Caco-2 (cell line): ENCODE data around the gene KCTD17. TPM values are rescaled to one million over a fixed set of nuclear protein-coding genes. Genes with fewer than 3 reads are reported as not detected.

Experiments used
- BruUV-seq: library from RNA; stranded (reverse); fragments of 400-500 nt; replicated peaks from 2 replicates; lab custom pipeline; 2021; lab: Mats Ljungman, UMichigan
- CTCF ChIA-PET: fragments of 300-600 bp; sonication (Branson Sonifier 250); formaldehyde crosslinking; loops from one replicate; lab custom pipeline; 2022; ENCODE audit warnings: antibody characterized with exemption; lab: Charles Lee
- POLR2A ChIA-PET: fragments of 300-600 bp; sonication (Branson Sonifier 250); formaldehyde crosslinking; loops from one replicate; lab custom pipeline; 2022; ENCODE audit warnings: antibody characterized with exemption; lab: Charles Lee
- DNase-seq, 2 experiments: peaks; one replicate each; pipeline versions ENCODE4 v3.0.0 to v3.0.0-alpha.2; 2020 to 2022
- H3K27me3 ChIP-seq: replicated peaks from 2 replicates; pipeline ENCODE4 v1.6.0; 2011; ENCODE audit warnings: low read length; ENCODE audit not compliant: control insufficient read depth, insufficient read depth
- H3K36me3 ChIP-seq: 2 replicates; pipeline ENCODE4 v1.5.1; 2011; ENCODE audit warnings: low read length; ENCODE audit not compliant: control insufficient read depth, insufficient read depth
- H3K4me1 ChIP-seq: fragments of 250-450 bp; sonication (Bioruptor Pico); 2 replicates; pipeline ENCODE4 v1.5.1; 2020; ENCODE audit warnings: mild to moderate bottlenecking
- H3K4me3 ChIP-seq: 2 replicates; pipeline ENCODE4 v1.5.1; 2011; ENCODE audit warnings: low read depth, mild to moderate bottlenecking, control low read depth, low read length
- H3K9me3 ChIP-seq: fragments of 250-450 bp; sonication (Bioruptor Pico); 2 replicates; pipeline ENCODE4 v1.5.1; 2020; ENCODE audit warnings: mild to moderate bottlenecking, moderate library complexity
- H3K27ac Mint-ChIP-seq: one replicate; pipeline ENCODE4 v1.8.0; 2022; ENCODE audit warnings: mixed read lengths; ENCODE audit not compliant: unreplicated experiment
- H3K27me3 Mint-ChIP-seq: one replicate; pipeline ENCODE4 v1.8.0; 2022; ENCODE audit warnings: mixed read lengths; ENCODE audit not compliant: insufficient read depth, unreplicated experiment
- H3K36me3 Mint-ChIP-seq: one replicate; pipeline ENCODE4 v1.8.0; 2022; ENCODE audit warnings: mild to moderate bottlenecking, mixed read lengths; ENCODE audit not compliant: insufficient read depth, unreplicated experiment
- H3K4me1 Mint-ChIP-seq: one replicate; pipeline ENCODE4 v1.8.0; 2022; ENCODE audit warnings: low read depth, mixed read lengths; ENCODE audit not compliant: unreplicated experiment
- H3K4me3 Mint-ChIP-seq: one replicate; pipeline ENCODE4 v1.8.0; 2022; ENCODE audit warnings: mild to moderate bottlenecking, moderate library complexity, mixed read lengths; ENCODE audit not compliant: unreplicated experiment
- H3K9me3 Mint-ChIP-seq: one replicate; pipeline ENCODE4 v1.8.0; 2022; ENCODE audit warnings: mixed read lengths; ENCODE audit not compliant: unreplicated experiment
- CTCF ChIP-seq, 2 experiments: fragments of 200-600 bp in 1 of 2; IDR thresholded peaks; 1 replicate in 1 of 2; 2 replicates in 1 of 2; pipeline versions ENCODE4 v1.5.1 to v1.8.0; 2011 to 2022; ENCODE audit warnings: antibody characterized with exemption in 1 of 2, control low read depth in 1 of 2, inconsistent platforms in 1 of 2, low read depth in 1 of 2, low read length in 1 of 2, mild to moderate bottlenecking in 1 of 2, moderate library complexity in 1 of 2; ENCODE audit not compliant: insufficient read depth in 1 of 2, severe bottlenecking in 1 of 2, unreplicated experiment in 1 of 2
- intact Hi-C: fragments of 100-400 bp; cut with micrococcal nuclease; formaldehyde crosslinking; loops from one replicate; pipeline ENCODE4 v1.10.0; 2022; ENCODE audit not compliant: unreplicated experiment
- total RNA-seq: library from RNA; stranded (reverse); gene quantifications from 2 replicates; pipeline ENCODE4 v1.2.3, GENCODE V29; 2022

KCTD17 gene
- total RNA-seq, 1 experiment from 2014 or later: 19.8 TPM

DNA sequence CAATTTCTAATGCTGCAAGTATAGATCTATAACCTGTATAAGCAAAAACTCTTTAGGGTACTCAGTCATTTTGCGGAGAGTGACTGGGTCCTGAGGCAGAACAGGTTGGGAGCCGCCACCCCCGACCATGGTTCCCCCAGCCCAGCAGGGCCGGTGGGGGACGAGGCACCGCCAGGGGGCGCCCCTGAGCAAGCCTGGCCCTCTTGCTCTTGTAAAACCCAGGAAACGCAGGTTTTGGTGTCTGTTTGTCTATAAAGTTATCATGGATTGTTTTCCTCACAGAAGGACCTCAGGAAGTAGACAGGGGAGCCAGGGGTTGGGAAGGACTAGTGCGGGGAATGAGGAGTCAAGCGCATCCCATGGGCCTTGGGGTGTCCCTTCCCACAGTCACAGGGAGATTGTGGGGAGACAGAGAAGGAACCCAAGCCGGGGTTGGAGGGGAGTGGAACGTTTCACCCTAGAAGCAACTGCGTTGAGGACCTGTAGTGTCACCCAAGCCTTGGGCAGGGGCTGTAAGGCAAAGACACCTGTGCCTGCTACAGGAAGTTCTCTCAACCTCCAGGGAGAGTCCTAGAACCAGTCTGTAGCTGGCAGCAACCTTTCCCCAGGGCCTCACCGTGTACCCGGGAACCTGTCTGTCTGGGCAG, 26.4 kb downstream of the KCTD17 start:
- CTCF ChIA-PET: interaction anchor here (0.6 to 0.8 kb wide), 2 partner anchors 84 to 110 kb away, joined by 5 to 7 read pairs; partner anchors contain the start of gene C1QTNF6

GRCh38 chr22:37079158-37079557, 27.6 kb downstream of the KCTD17 start:
- no peaks in the 10 kb centered on the region for H3K9me3 Mint-ChIP-seq
- no peak overlapping the region for H3K27ac Mint-ChIP-seq
- H3K4me1 Mint-ChIP-seq: no peaks in the 10 kb centered on the region
- Histone ChIP-seq H3K9me3 (no peaks in the 10 kb centered on the region), H3K36me3 (no peaks in the 10 kb centered on the region), H3K4me1 (no peaks in the 10 kb centered on the region), H3K4me3 (no peak overlapping the region), H3K27me3 (peaks cover 2% of the 10 kb centered on the region; the same call in 1 of the 2 replicates)
- H3K27me3 Mint-ChIP-seq: peaks cover 23% of the 10 kb centered on the region
- no TSS peak for BruUV-seq
- H3K36me3 Mint-ChIP-seq: no peaks in the 10 kb centered on the region
- CTCF ChIA-PET: interaction anchor here (1.3 kb wide), 1 partner anchor 120 kb away, joined by 5 read pairs; no protein-coding TSS in a partner anchor
- no peak for TF ChIP-seq CTCF (IDR thresholded peaks at IDR 0.05; ENCODE audit: insufficient read depth in 1 of 2, low read depth in 1 of 2, low read length in 1 of 2, severe bottlenecking in 1 of 2, unreplicated experiment in 1 of 2)
- intact Hi-C loops: loop anchor here (5.0 to 10.0 kb wide), 2 partner anchors 68 to 376 kb away; partner anchors contain the start of gene IL2RB
- POLR2A ChIA-PET: no interaction called here
- no peak overlapping the region for H3K4me3 Mint-ChIP-seq
- DNase-seq: no peak

More for the DNA sequence above, 26.4 kb downstream of the KCTD17 start:
- no TSS peak for BruUV-seq
- no peaks in the 10 kb centered on the region for H3K36me3 Mint-ChIP-seq
- peak; percentile 61 to 84 for DNase-seq
- Histone ChIP-seq H3K9me3 (no peaks in the 10 kb centered on the region), H3K4me3 (no peak overlapping the region), H3K27me3 (peaks cover 2% of the 10 kb centered on the region; the same call in 1 of the 2 replicates), H3K36me3 (no peaks in the 10 kb centered on the region), H3K4me1 (no peaks in the 10 kb centered on the region)
- peak; percentile 93 to 97 for TF ChIP-seq CTCF (IDR thresholded peaks at IDR 0.05; ENCODE audit: insufficient read depth in 1 of 2, low read depth in 1 of 2, low read length in 1 of 2, severe bottlenecking in 1 of 2, unreplicated experiment in 1 of 2)
- H3K27ac Mint-ChIP-seq: no peak overlapping the region
- intact Hi-C loops: loop anchor here (2.0 to 10.0 kb wide), 3 partner anchors 69 to 377 kb away; partner anchors contain the start of gene IL2RB
- H3K27me3 Mint-ChIP-seq: peaks cover 16% of the 10 kb centered on the region
- H3K9me3 Mint-ChIP-seq: no peaks in the 10 kb centered on the region
- H3K4me3 Mint-ChIP-seq: no peak overlapping the region
- no peaks in the 10 kb centered on the region for H3K4me1 Mint-ChIP-seq
- POLR2A ChIA-PET: no interaction called here

DNA sequence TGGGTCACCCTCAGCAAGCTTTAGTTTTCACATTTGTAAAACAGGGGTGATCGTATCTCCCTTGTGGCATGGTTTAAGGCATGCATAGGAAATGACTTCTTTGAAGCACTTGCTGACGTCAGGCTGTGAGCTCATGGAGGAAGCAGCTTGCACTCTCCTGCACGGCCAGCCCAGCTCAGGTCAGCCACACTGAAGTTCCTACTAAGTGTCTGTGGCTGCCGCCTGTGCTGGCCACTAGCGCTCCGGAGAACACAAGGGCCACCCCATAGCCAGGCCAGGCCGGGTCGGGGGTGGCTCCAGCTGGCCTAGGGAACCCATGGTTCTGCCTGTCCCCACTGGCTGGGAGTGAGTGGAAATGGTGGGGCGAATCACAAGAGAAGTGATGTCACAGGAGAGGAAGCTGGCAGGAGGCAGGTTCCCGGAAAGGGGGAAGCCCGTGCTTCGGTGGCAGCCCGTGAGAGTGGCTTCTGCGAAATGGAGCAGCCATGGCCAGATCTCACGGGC, 28.2 kb downstream of the KCTD17 start:
- no peaks in the 10 kb centered on the region for H3K9me3 Mint-ChIP-seq
- H3K4me3 Mint-ChIP-seq: no peak overlapping the region
- BruUV-seq: no TSS peak
- peaks cover 23% of the 10 kb centered on the region for H3K27me3 Mint-ChIP-seq
- ChIA-PET POLR2A (no interaction called here), CTCF (interaction anchor here (1.0 to 1.3 kb wide), 2 partner anchors 21 to 120 kb away, joined by 3 to 5 read pairs; no protein-coding TSS in a partner anchor)
- H3K27ac Mint-ChIP-seq: no peak overlapping the region
- intact Hi-C loops: loop anchor here (5.0 to 10.0 kb wide), 2 partner anchors 68 to 375 kb away; partner anchors contain the start of gene IL2RB
- Histone ChIP-seq H3K36me3 (no peaks in the 10 kb centered on the region), H3K4me3 (no peak overlapping the region), H3K9me3 (no peaks in the 10 kb centered on the region), H3K4me1 (no peaks in the 10 kb centered on the region), H3K27me3 (peaks cover 2% of the 10 kb centered on the region; the same call in 1 of the 2 replicates)
- no peak for DNase-seq
- H3K4me1 Mint-ChIP-seq: no peaks in the 10 kb centered on the region
- H3K36me3 Mint-ChIP-seq: no peaks in the 10 kb centered on the region
- TF ChIP-seq CTCF (IDR thresholded peaks at IDR 0.05; ENCODE audit: insufficient read depth in 1 of 2, low read depth in 1 of 2, low read length in 1 of 2, severe bottlenecking in 1 of 2, unreplicated experiment in 1 of 2): no peak
